Measurements from ENCODE around the gene TMC2. TPM values are rescaled to one million over a fixed set of nuclear protein-coding genes. Genes with fewer than 3 reads are reported as not detected.
A peak's percentile ranks its signal among the peaks of the same experiment; 100 is the strongest.

The TMC2 gene
- total RNA-seq, 2 donors from 2014 or later, result 0.25 TPM; not detected in 1

DNA sequence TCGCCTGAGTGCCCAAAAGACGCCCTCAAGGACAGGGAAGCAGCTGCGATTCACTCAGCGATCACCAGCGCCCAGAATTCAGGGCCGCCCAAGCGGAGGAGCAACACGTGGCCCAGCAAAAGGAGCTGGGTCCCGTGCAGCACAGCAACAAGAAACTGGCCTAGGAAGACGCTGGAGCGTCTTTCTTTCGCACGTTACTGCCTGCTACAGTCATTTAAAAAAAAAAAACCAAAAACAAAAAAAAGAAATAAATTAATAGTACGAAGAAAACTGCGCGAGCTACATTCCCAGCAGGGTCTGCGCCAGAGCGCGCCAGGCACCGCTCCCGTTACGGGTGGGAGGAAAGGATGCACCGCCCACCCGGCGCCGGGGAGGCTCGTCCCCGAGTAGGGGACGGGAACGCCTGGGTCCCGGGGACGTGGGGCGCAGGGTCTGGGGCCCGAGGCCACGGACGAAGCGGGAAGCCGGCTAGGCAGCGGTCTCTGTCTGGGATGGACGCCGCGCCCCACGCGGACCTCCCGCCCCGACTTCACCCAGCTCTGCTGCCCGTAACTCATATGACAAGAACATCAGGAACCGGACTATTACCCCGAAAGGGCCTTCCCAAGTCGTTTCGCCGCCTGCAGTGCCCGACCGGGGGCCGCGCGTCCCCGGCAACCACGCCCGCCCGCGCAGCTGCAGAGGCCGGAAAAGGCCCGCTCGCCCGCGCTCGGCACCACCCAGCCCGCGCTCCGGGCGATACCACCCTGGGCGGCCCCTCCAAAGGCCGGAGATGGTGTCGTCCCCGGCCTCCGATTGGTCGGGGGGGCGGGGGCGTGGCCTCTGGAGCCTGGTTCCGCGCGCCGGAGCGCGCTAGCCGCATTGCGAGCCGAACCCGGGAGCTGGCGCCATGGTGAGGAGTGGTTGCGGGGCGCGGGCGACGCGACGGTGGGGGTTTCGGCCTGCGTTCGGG, 115.7 kb downstream of the TMC2 start, which contains the start of gene NOP56:
NOP56 (plus strand) TSS at position 861 of the 952 bp plus-strand sequence; CDS start at position 890, 29 bp downstream.
- H3K27ac ChIP-seq, result peak within 1 kb of the TSS; percentile 89
- peak; percentile 93 for DNase-seq
- no peaks in the 10 kb centered on the region for H3K9me3 ChIP-seq
- intact Hi-C loops (cut with DNase I), result no loop called here
- TF ChIP-seq, protein P1, sequence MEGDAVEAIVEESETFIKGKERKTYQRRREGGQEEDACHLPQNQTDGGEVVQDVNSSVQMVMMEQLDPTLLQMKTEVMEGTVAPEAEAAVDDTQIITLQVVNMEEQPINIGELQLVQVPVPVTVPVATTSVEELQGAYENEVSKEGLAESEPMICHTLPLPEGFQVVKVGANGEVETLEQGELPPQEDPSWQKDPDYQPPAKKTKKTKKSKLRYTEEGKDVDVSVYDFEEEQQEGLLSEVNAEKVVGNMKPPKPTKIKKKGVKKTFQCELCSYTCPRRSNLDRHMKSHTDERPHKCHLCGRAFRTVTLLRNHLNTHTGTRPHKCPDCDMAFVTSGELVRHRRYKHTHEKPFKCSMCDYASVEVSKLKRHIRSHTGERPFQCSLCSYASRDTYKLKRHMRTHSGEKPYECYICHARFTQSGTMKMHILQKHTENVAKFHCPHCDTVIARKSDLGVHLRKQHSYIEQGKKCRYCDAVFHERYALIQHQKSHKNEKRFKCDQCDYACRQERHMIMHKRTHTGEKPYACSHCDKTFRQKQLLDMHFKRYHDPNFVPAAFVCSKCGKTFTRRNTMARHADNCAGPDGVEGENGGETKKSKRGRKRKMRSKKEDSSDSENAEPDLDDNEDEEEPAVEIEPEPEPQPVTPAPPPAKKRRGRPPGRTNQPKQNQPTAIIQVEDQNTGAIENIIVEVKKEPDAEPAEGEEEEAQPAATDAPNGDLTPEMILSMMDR (IDR thresholded peaks at IDR 0.05), result no peak
- peaks cover 26% of the 10 kb centered on the region for H3K36me3 ChIP-seq
- peak within 1 kb of the TSS; percentile 86 to 97 for H3K9ac ChIP-seq (ENCODE audit: low read depth in 2 of 2, low read length in 2 of 2)
- no peaks in the 10 kb centered on the region for H3K27me3 ChIP-seq
- H3K4me1 ChIP-seq, result peaks cover 12% of the 10 kb centered on the region
- H3K4me3 ChIP-seq, result peak within 1 kb of the TSS; percentile 83

DNA sequence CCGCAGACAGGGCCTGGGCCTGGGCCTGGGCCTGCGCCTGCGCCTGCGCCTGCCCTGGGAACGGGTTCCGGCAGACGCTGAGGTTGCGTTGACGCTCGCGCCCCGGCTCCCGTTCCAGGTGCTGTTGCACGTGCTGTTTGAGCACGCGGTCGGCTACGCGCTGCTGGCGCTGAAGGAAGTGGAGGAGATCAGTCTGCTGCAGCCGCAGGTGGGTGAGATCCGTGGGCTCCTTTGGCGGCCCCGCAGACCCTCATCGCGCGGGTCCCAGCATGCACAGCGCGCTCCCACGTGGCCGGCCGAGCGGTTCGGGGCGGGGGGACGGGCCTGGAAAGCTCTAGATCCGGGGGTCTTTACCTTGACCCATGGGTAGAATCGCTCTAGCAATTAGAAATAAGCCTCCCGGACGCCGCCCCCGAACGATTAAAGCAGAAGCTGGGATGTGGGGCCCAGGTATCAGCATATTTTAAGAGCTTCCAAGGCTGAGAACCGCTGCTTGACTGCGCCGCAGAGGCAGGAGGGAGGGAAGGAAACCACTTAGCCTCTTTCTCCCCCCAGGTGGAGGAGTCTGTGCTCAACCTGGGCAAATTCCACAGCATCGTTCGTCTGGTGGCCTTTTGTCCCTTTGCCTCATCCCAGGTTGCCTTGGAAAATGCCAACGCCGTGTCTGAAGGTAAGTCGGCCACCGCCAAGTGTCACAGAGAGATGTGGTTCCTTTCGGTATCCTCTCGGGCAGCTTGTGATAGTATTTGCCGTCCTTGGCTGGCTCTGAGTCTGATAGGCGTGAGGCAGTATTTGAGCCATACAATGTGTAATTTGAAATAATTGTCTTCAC, 116.6 kb downstream of the TMC2 start:
- intact Hi-C loops (cut with DNase I), result no loop called here
- peak; percentile 59 for DNase-seq
- Histone ChIP-seq H3K27me3 (no peaks in the 10 kb centered on the region), H3K36me3 (peaks cover 29% of the 10 kb centered on the region), H3K9ac (ENCODE audit: low read depth in 2 of 2, low read length in 2 of 2) (peak overlapping the region; percentile 61 to 97), H3K4me3 (peak overlapping the region; percentile 83), H3K27ac (peak overlapping the region; percentile 89), H3K9me3 (no peaks in the 10 kb centered on the region), H3K4me1 (peaks cover 12% of the 10 kb centered on the region)
- TF ChIP-seq, protein P1 (IDR thresholded peaks at IDR 0.05), result no peak

DNA sequence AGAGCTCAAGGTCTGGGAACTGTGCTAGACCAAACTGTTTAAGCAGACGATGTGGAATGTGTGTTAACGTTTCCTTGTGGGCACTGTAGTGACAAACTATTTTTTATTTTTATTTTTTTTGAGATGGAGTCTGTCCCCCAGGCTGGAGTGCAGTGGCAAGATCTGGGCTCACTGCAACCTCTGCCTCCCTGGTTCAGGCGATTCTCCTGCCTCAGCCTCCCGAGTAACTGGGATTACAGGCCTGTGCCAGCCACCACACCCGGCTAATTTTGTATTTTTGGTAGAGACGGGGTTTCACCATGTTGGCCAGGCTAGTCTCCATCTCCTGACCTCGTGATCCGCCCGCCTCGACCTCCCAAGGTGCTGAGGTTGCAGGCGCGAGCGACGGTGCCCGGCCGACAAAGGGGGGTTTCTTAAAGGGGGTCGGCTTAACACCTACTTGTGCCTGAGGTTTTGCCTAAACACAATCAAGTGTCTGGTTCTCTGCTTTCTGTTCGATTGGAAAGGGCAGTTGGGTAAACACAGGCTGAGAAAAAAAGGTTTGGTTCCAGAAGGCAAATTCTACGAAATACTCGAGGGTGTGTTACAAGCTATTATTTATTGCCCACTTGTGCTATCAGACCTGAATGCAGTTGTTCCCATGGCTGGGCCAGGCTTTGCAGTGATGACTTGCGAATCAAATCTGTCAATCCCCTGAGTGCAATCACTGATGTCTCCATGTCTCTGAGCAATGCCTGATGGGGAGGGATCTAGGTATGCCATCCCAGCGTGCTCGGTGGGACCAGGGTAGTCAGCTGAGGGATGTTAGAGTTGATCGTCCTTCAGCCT, 117.4 kb downstream of the TMC2 start:
- Histone ChIP-seq H3K4me1 (peaks cover 12% of the 10 kb centered on the region), H3K9me3 (no peaks in the 10 kb centered on the region), H3K4me3 (peak overlapping the region; percentile 83), H3K36me3 (peaks cover 29% of the 10 kb centered on the region), H3K27ac (no peak overlapping the region), H3K27me3 (no peaks in the 10 kb centered on the region), H3K9ac (ENCODE audit: low read depth in 2 of 2, low read length in 2 of 2) (peak overlapping the region in 1 of 2 donors; percentile 97)
- TF ChIP-seq, protein P1 (IDR thresholded peaks at IDR 0.05), result no peak
- DNase-seq, result no peak
- intact Hi-C loops (cut with DNase I), result no loop called here

DNA sequence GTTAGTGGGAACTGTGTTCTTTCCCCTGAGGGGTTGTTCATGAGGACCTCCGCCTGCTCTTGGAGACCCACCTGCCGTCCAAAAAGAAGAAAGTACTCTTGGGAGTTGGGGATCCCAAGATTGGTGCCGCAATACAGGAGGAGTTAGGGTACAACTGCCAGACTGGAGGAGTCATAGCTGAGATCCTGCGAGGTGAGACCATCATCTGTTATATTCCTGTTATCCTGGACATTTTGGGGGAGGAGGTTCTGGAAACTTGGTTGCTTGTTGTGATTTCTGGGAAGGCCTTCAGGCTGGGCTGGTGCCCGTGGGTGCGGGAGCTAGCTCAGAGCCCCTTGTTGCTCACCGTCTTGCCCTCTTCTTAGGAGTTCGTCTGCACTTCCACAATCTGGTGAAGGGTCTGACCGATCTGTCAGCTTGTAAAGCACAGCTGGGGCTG, 118.0 kb downstream of the TMC2 start:
- intact Hi-C loops (cut with DNase I), result no loop called here
- Histone ChIP-seq H3K27me3 (no peaks in the 10 kb centered on the region), H3K27ac (no peak overlapping the region), H3K9ac (ENCODE audit: low read depth in 2 of 2, low read length in 2 of 2) (no peak overlapping the region), H3K36me3 (peaks cover 29% of the 10 kb centered on the region), H3K4me1 (peaks cover 12% of the 10 kb centered on the region), H3K4me3 (peak overlapping the region; percentile 83), H3K9me3 (no peaks in the 10 kb centered on the region)
- DNase-seq, result no peak
- TF ChIP-seq, protein P1 (IDR thresholded peaks at IDR 0.05), result no peak
